Common myeloid progenitor, CD34-positive (primary cell): ENCODE data around the gene VSIG8.

Experiments
- CTCF ChIA-PET: fragments of 350-600 bp; sonication (Branson Sonifier 250); formaldehyde crosslinking; loops from one replicate; lab custom pipeline; 2021; ENCODE audit warnings: antibody characterized with exemption; lab: Charles Lee
- POLR2A ChIA-PET: fragments of 350-600 bp; sonication (Branson Sonifier 250); formaldehyde crosslinking; loops from one replicate; lab custom pipeline; 2021; ENCODE audit warnings: antibody characterized with exemption; lab: Charles Lee
- DNase-seq, 3 donors: peaks; one replicate each; pipeline versions ENCODE4 v3.0.0 to v3.0.0-alpha.2; 2013
- H3K27ac ChIP-seq, 2 experiments: 1 replicate in 1 of 2; 2 replicates in 1 of 2; pipeline ENCODE4 v1.7.0; 2013; ENCODE audit warnings: inconsistent platforms in 2 of 2, low read length in 2 of 2, mild to moderate bottlenecking in 2 of 2, low read depth in 1 of 2, moderate library complexity in 1 of 2; ENCODE audit not compliant: severe bottlenecking in 2 of 2, insufficient read depth in 1 of 2, poor library complexity in 1 of 2
- H3K27me3 ChIP-seq, 5 experiments: replicated peaks in 2 of 5; 1 replicate in 3 of 5; 2 replicates in 2 of 5; pipeline versions ENCODE4 v1.6.1 to v1.7.0; 2013; ENCODE audit warnings: low read length in 4 of 5, mild to moderate bottlenecking in 2 of 5, moderate library complexity in 2 of 5, inconsistent platforms in 1 of 5; ENCODE audit not compliant: insufficient read depth in 5 of 5, control insufficient read depth in 4 of 5
- H3K36me3 ChIP-seq, 4 experiments: 1 replicate in 2 of 4; 2 replicates in 2 of 4; pipeline versions ENCODE4 v1.6.1 to v1.7.0; 2013; ENCODE audit warnings: low read length in 3 of 4, control low read depth in 1 of 4, mild to moderate bottlenecking in 1 of 4; ENCODE audit not compliant: control insufficient read depth in 4 of 4, insufficient read depth in 4 of 4
- H3K4me1 ChIP-seq, 4 experiments: 1 replicate in 3 of 4; 2 replicates in 1 of 4; pipeline versions ENCODE4 v1.6.1 to v1.7.1; 2013; ENCODE audit warnings: low read length in 3 of 4, mild to moderate bottlenecking in 3 of 4, control low read depth in 1 of 4, inconsistent platforms in 1 of 4, moderate library complexity in 1 of 4; ENCODE audit not compliant: control insufficient read depth in 4 of 4, insufficient read depth in 4 of 4; ENCODE audit errors: control extremely low read depth in 1 of 4
- H3K4me3 ChIP-seq, 7 experiments: 1 replicate in 4 of 7; 2 replicates in 3 of 7; pipeline versions ENCODE4 v1.5.1 to v1.7.0; 2013; ENCODE audit warnings: mild to moderate bottlenecking in 7 of 7, low read length in 6 of 7, moderate library complexity in 6 of 7, inconsistent platforms in 2 of 7, low read depth in 2 of 7, control low read depth in 1 of 7; ENCODE audit not compliant: insufficient read depth in 4 of 7, control insufficient read depth in 1 of 7; ENCODE audit errors: extremely low read depth in 1 of 7
- H3K9me3 ChIP-seq, 5 experiments: 1 replicate in 4 of 5; 2 replicates in 1 of 5; pipeline versions ENCODE4 v1.6.1 to v1.7.1; 2013; ENCODE audit warnings: low read length in 4 of 5, mild to moderate bottlenecking in 2 of 5, inconsistent platforms in 1 of 5, low read depth in 1 of 5, moderate library complexity in 1 of 5; ENCODE audit not compliant: control insufficient read depth in 4 of 5, insufficient read depth in 2 of 5; ENCODE audit errors: control extremely low read depth in 1 of 5
- WGBS: methylation state at CpG from one replicate; pipeline ENCODE4 v1.1.5; 2013; ENCODE audit not compliant: insufficient coverage; 5-methylcytosine and 5-hydroxymethylcytosine counted together

The VSIG8 gene

GRCh38 chr1:159829822-159830465 lies 32.5 kb downstream of the VSIG8 start:
- peaks cover 4 to 23% (median 18%) of the 10 kb centered on the region in 4 experiments for H3K4me1 ChIP-seq
- H3K4me3 ChIP-seq: no peak overlapping the region
- H3K27ac ChIP-seq: no peak overlapping the region
- no peaks in the 10 kb centered on the region for H3K27me3 ChIP-seq
- H3K9me3 ChIP-seq: no peaks in the 10 kb centered on the region
- DNase-seq: no peak
- ChIA-PET CTCF (interaction anchor here (0.7 to 11.9 kb wide), 17 partner anchors 10 to 186 kb away, joined by 3 to 111 read pairs (median 4); partner anchors contain the start of gene FCRL6), POLR2A (interaction anchor here (1.1 kb wide), 1 partner anchor 63 kb away, joined by 3 read pairs; no protein-coding TSS in a partner anchor)
- H3K36me3 ChIP-seq: no peaks in the 10 kb centered on the region
- WGBS: 98% methylated on average over 17 of the region's 18 CpGs

- peak; percentile 68 to 81 (median 81) for DNase-seq
- 18% methylated on average over 3 of the region's 3 CpGs for WGBS
- ChIA-PET POLR2A (no interaction called here), CTCF (interaction anchor here (0.7 to 11.9 kb wide), 18 partner anchors 9 to 187 kb away, joined by 3 to 111 read pairs (median 4); partner anchors contain the start of gene FCRL6)
- Histone ChIP-seq H3K36me3 (no peaks in the 10 kb centered on the region), H3K4me3 (no peak overlapping the region), H3K9me3 (no peaks in the 10 kb centered on the region), H3K4me1 (peaks cover 4 to 23% (median 18%) of the 10 kb centered on the region in 4 experiments), H3K27me3 (peaks cover 0 to 1% (median 0%) of the 10 kb centered on the region in 5 experiments), H3K27ac (no peak overlapping the region)
Observed at GRCh38 chr1:159829273-159829634, 33.2 kb downstream of the VSIG8 start.

- peaks cover 4 to 23% (median 18%) of the 10 kb centered on the region in 4 experiments for H3K4me1 ChIP-seq
- H3K36me3 ChIP-seq: no peaks in the 10 kb centered on the region
- no peak for DNase-seq
- 87% methylated on average over 11 of the region's 11 CpGs for WGBS
- H3K27me3 ChIP-seq: peaks cover 0 to 3% (median 0%) of the 10 kb centered on the region in 5 experiments
- H3K4me3 ChIP-seq: no peak overlapping the region
- CTCF ChIA-PET: interaction anchor here (1.2 to 11.9 kb wide), 12 partner anchors 9 to 178 kb away, joined by 3 to 111 read pairs (median 8); partner anchors contain the start of gene FCRL6
- POLR2A ChIA-PET: no interaction called here
- H3K27ac ChIP-seq: no peak overlapping the region
- no peaks in the 10 kb centered on the region for H3K9me3 ChIP-seq
Observed at GRCh38 chr1:159828581-159829272, 33.7 kb downstream of the VSIG8 start.

GRCh38 chr1:159828176-159828575 lies 34.3 kb downstream of the VSIG8 start:
- no peak for DNase-seq
- Histone ChIP-seq H3K4me3 (no peak overlapping the region), H3K27me3 (peaks cover 0 to 3% (median 0%) of the 10 kb centered on the region in 5 experiments), H3K27ac (no peak overlapping the region), H3K36me3 (no peaks in the 10 kb centered on the region), H3K4me1 (peaks cover 4 to 23% (median 18%) of the 10 kb centered on the region in 4 experiments), H3K9me3 (no peaks in the 10 kb centered on the region)
- POLR2A ChIA-PET: no interaction called here
- no CpG with 5 or more reads among the region's 3 CpGs for WGBS
- CTCF ChIA-PET: interaction anchor here (1.2 to 11.9 kb wide), 10 partner anchors 8 to 179 kb away, joined by 3 to 111 read pairs (median 6); partner anchors contain the start of gene FCRL6

- Histone ChIP-seq H3K27me3 (peaks cover 0 to 5% (median 0%) of the 10 kb centered on the region in 5 experiments), H3K27ac (no peak overlapping the region), H3K4me1 (peaks cover 4 to 23% (median 18%) of the 10 kb centered on the region in 4 experiments), H3K36me3 (no peaks in the 10 kb centered on the region), H3K9me3 (no peaks in the 10 kb centered on the region), H3K4me3 (no peak overlapping the region)
- WGBS: 92% methylated on average over 2 of the region's 3 CpGs
- ChIA-PET POLR2A (no interaction called here), CTCF (interaction anchor here (0.6 to 11.9 kb wide), 8 partner anchors 22 to 69 kb away, joined by 3 to 111 read pairs (median 6); partner anchors contain the start of gene FCRL6)
- no peak for DNase-seq
Observed at GRCh38 chr1:159827549-159827948, 34.9 kb downstream of the VSIG8 start.

GRCh38 chr1:159827102-159827490 lies 35.4 kb downstream of the VSIG8 start:
- Histone ChIP-seq H3K36me3 (no peaks in the 10 kb centered on the region), H3K27me3 (peaks cover 0 to 5% (median 0%) of the 10 kb centered on the region in 5 experiments), H3K9me3 (no peaks in the 10 kb centered on the region), H3K4me3 (no peak overlapping the region), H3K27ac (no peak overlapping the region), H3K4me1 (peaks cover 4 to 23% (median 18%) of the 10 kb centered on the region in 4 experiments)
- 94% methylated on average over 4 of the region's 6 CpGs for WGBS
- CTCF ChIA-PET: interaction anchor here (0.6 to 11.9 kb wide), 9 partner anchors 22 to 104 kb away, joined by 3 to 111 read pairs (median 5); partner anchors contain the start of gene FCRL6
- DNase-seq: no peak
- POLR2A ChIA-PET: interaction anchor here (0.6 kb wide), 1 partner anchor 10 kb away, joined by 3 read pairs; no protein-coding TSS in a partner anchor
